Forelimb muscle (tissue), 1 donor: Measurements from ENCODE around the gene MUTYH. TPM values are rescaled to one million over a fixed set of nuclear protein-coding genes. Genes with fewer than 3 reads are reported as not detected.
A peak's percentile ranks its signal among the peaks of the same experiment; 100 is the strongest.

Experiments
- DNase-seq: peaks from one replicate; pipeline ENCODE4 v3.0.0-alpha.2; 2013; ENCODE audit warnings: low read depth
- polyA plus RNA-seq: library from polyadenylated mRNA; unstranded; fragments of 120-200 nt; gene quantifications from one replicate; pipeline ENCODE4 v1.2.1, GENCODE V29; 2013; ENCODE audit not compliant: insufficient read length

The MUTYH gene
- polyA plus RNA-seq, 1 donor = 16.9 TPM

GRCh38 chr1:45348966-45349677 lies 8.9 kb upstream of the MUTYH start:
- DNase-seq = no peak

GRCh38 chr1:45348609-45348965 lies 8.3 kb upstream of the MUTYH start:
- no peak for DNase-seq

- DNase-seq = no peak
These were observed 7.8 kb upstream of the MUTYH start for GRCh38 chr1:45348020-45348419.

GRCh38 chr1:45346473-45346872 lies 6.2 kb upstream of the MUTYH start:
- DNase-seq = no peak

GRCh38 chr1:45345014-45345413 lies 4.8 kb upstream of the MUTYH start:
- no peak for DNase-seq

GRCh38 chr1:45344499-45344898 lies 4.3 kb upstream of the MUTYH start:
- DNase-seq = no peak

GRCh38 chr1:45340816-45341466 lies 701 bp upstream of the MUTYH start:
- no peak for DNase-seq

- no peak for DNase-seq
These were observed 2.5 kb downstream of the MUTYH start for GRCh38 chr1:45337630-45338325.

GRCh38 chr1:45335855-45336324 lies 4.3 kb downstream of the MUTYH start:
- no peak for DNase-seq

- DNase-seq = no peak
These were observed 5.7 kb downstream of the MUTYH start for GRCh38 chr1:45334308-45335245.

GRCh38 chr1:45332346-45332720 lies 7.9 kb downstream of the MUTYH start:
- no peak for DNase-seq

- no peak for DNase-seq
These were observed 8.5 kb downstream of the MUTYH start for GRCh38 chr1:45331436-45332345.

GRCh38 chr1:45329445-45329844 lies 10.8 kb downstream of the MUTYH start:
- DNase-seq = no peak

GRCh38 chr1:45328680-45329079 lies 11.6 kb downstream of the MUTYH start:
- DNase-seq = no peak

- no peak for DNase-seq
These were observed 12.4 kb downstream of the MUTYH start for GRCh38 chr1:45327644-45328515.

- DNase-seq = peak; percentile 32
These were observed 13.3 kb downstream of the MUTYH start, which contains the start of gene HPDL for GRCh38 chr1:45326627-45327623. Gene HPDL, plus strand, starts transcription at chr1:45326895. Its CDS starts 254 bp downstream, at chr1:45327149.

- DNase-seq = no peak
These were observed 14.3 kb downstream of the MUTYH start for GRCh38 chr1:45325851-45326506.
